ENCODE results near the gene PLXDC1. TPM values are rescaled to one million over a fixed set of nuclear protein-coding genes. Genes with fewer than 3 reads are reported as not detected.
A peak's percentile ranks its signal among the peaks of the same experiment; 100 is the strongest.

The PLXDC1 gene
- total and polyA plus RNA-seq, 12 donors: 7.3 to 21.3 (median 11.2) TPM

- DNase-seq: peak; percentile 82 to 93
- intact Hi-C loops (cut with DNase I): loop anchor here in 1 of 10 donors (10.0 kb wide), 1 partner anchor 845 kb away; the partner anchor contains the start of gene SOCS7
- 1 to 2% methylated on average over 10 of the region's 10 CpGs for WGBS, 2 donors
- Histone ChIP-seq H3K27me3 (no peaks in the 10 kb centered on the region), H3K27ac (peak overlapping the region; percentile 89 to 98 (median 96)), H3K9me3 (no peaks in the 10 kb centered on the region), H3K4me1 (peaks cover 8 to 70% (median 53%) of the 10 kb centered on the region in 9 donors), H3K4me3 (peak overlapping the region; percentile 77 to 100 (median 92)), H3K36me3 (peaks cover 0 to 38% (median 36%) of the 10 kb centered on the region in 9 donors)
- no peak for TF ChIP-seq CTCF (IDR thresholded peaks at IDR 0.05)
- peak; percentile 70 to 95 (median 86) for ATAC-seq
Observed at GRCh38 chr17:39199820-39200069, 48.3 kb upstream of the PLXDC1 start.

GRCh38 chr17:39198186-39198566 is 46.7 kb upstream of the PLXDC1 start:
- Histone ChIP-seq H3K36me3 (peaks cover 0 to 33% (median 20%) of the 10 kb centered on the region in 9 donors), H3K9me3 (no peaks in the 10 kb centered on the region), H3K4me1 (peaks cover 8 to 73% (median 53%) of the 10 kb centered on the region in 9 donors), H3K27me3 (no peaks in the 10 kb centered on the region), H3K27ac (peak overlapping the region in 9 of 10 donors; percentile 30 to 97 (median 80)), H3K4me3 (peak overlapping the region in 8 of 10 donors; percentile 53 to 99 (median 86))
- no peak for TF ChIP-seq CTCF (IDR thresholded peaks at IDR 0.05)
- no peak for ATAC-seq
- intact Hi-C loops (cut with DNase I): loop anchor here in 1 of 10 donors (10.0 kb wide), 1 partner anchor 843 kb away; the partner anchor contains the start of gene SOCS7
- peak in 1 of 2 donors; percentile 14 for DNase-seq
- 84 to 85% methylated on average over 4 of the region's 4 CpGs for WGBS, 2 donors

- H3K27me3 ChIP-seq: no peaks in the 10 kb centered on the region
- ATAC-seq: peak; percentile 35 to 71 (median 62)
- peak; percentile 74 to 81 for DNase-seq
- 0 to 1% methylated on average over 29 to 55 of the region's 55 CpGs for WGBS, 2 donors
- H3K9me3 ChIP-seq: no peaks in the 10 kb centered on the region
- intact Hi-C loops (cut with DNase I): loop anchor here in 1 of 10 donors (10.0 kb wide), 1 partner anchor 843 kb away; the partner anchor contains the start of gene SOCS7
- peaks cover 8 to 70% (median 53%) of the 10 kb centered on the region in 9 donors for H3K4me1 ChIP-seq
- H3K36me3 ChIP-seq: peaks cover 0 to 33% (median 14%) of the 10 kb centered on the region in 9 donors
- H3K27ac ChIP-seq: peak within 1 kb of the TSS in 9 of 10 donors; percentile 30 to 97 (median 80)
- peak within 1 kb of the TSS; percentile 53 to 99 (median 85) for H3K4me3 ChIP-seq
- TF ChIP-seq CTCF (IDR thresholded peaks at IDR 0.05): no peak
Observed at GRCh38 chr17:39197380-39198185, 46.1 kb upstream of the PLXDC1 start, which contains the start of gene CACNB1. Gene CACNB1 (minus strand): TSS chr17:39197669. CDS start chr17:39197495, 174 bp downstream.

- peaks cover 8 to 63% (median 46%) of the 10 kb centered on the region in 9 donors for H3K4me1 ChIP-seq
- H3K27me3 ChIP-seq: no peaks in the 10 kb centered on the region
- no peak for TF ChIP-seq CTCF (IDR thresholded peaks at IDR 0.05)
- intact Hi-C loops (cut with DNase I): loop anchor here in 1 of 10 donors (10.0 kb wide), 1 partner anchor 842 kb away; the partner anchor contains the start of gene SOCS7
- ATAC-seq (peak in 1 of 8 donors; percentile 2), DNase-seq (peak; percentile 19 to 30)
- H3K4me3 ChIP-seq: peak overlapping the region; percentile 53 to 99 (median 85)
- 0 to 1% methylated on average over 28 to 30 of the region's 30 CpGs for WGBS, 2 donors
- no peaks in the 10 kb centered on the region for H3K9me3 ChIP-seq
- peaks cover 0 to 32% (median 7%) of the 10 kb centered on the region in 9 donors for H3K36me3 ChIP-seq
- H3K27ac ChIP-seq: peak overlapping the region in 9 of 10 donors; percentile 10 to 87 (median 79)
Observed at GRCh38 chr17:39196808-39197291, 45.4 kb upstream of the PLXDC1 start.
